HG03175 (cell line): Measurements from ENCODE around the gene CCT2.

Experiments
- ATAC-seq: cut with Tn5 transposase; IDR thresholded peaks from one replicate; pipeline ENCODE4 v1.9.1; 2021; ENCODE audit warnings: mild to moderate bottlenecking, moderate library complexity; ENCODE audit not compliant: unreplicated experiment

The CCT2 gene

DNA sequence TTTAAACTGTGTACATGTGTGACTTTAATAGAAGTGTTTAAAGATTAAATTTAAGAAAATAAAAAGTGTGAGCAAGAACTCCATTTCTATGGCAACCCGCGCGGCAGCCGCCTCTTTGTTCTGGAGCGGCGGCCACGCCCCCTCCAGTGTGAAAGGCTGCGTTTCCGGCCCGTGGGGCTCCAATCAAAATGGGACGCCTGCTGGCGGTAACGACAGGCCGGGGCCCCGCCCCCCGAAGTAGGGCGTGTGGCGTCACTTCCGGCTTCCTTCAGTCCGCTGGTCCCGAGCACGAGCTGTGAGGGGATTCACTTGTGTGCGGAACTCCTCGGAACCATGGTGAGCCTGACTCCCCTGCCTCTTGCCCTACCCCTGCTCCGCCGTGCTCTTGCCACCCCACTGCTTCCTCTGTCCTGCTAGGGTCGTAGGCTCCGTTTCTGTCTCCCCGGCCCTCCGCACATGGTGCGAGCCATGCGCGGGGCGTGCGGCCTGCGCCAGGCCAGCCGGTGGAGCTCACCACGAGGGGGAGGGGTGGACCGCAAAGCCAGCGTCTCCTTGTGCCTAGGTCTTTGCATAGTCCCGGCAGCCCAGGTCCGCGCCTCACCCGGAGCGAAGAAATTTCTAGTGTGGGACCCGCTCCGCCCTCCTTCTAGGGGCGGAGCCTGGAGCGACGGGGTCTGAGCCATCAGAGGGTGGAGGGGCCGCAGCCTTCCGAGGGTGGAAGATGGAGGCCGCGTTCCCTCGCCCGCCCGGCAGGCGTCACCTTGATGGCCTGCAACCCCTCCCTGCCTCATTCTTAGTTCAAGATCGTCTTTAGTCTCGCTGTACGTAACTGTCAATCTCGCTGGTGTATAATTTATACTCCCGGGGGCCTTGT is at the start of gene CCT2:
Gene CCT2 (plus strand): TSS at position 271 of the 874 bp plus-strand sequence. CDS start 63 bp downstream, at position 334.
- ATAC-seq = peak; percentile 98

- no peak for ATAC-seq
Measured at GRCh38 chr12:69540987-69541386, 44.3 kb upstream of the CCT2 start.

GRCh38 chr12:69544087-69544486 is 41.2 kb upstream of the CCT2 start:
- no peak for ATAC-seq

DNA sequence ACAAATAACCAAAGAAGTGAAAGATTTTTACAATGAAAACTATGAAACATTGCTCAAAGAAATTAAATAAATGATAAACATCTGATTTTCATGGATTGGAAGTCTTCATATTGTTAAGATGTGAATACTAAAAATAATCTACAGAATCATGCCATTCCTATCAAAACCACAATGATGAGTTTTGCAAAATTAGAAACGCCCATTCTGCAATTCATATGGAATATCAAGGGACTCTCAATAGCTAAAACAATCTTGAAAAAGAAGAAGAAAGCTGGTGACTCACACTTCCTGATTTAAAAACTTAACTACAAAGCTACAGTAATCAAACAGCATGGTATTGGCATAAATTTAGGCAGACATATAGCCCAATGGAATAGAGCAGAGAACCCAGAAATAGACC is 40.2 kb upstream of the CCT2 start:
- ATAC-seq = no peak

GRCh38 chr12:69546693-69547438 is 38.4 kb upstream of the CCT2 start:
- peak; percentile 84 for ATAC-seq

- ATAC-seq = no peak
Measured at GRCh38 chr12:69548687-69549086, 36.6 kb upstream of the CCT2 start.

DNA sequence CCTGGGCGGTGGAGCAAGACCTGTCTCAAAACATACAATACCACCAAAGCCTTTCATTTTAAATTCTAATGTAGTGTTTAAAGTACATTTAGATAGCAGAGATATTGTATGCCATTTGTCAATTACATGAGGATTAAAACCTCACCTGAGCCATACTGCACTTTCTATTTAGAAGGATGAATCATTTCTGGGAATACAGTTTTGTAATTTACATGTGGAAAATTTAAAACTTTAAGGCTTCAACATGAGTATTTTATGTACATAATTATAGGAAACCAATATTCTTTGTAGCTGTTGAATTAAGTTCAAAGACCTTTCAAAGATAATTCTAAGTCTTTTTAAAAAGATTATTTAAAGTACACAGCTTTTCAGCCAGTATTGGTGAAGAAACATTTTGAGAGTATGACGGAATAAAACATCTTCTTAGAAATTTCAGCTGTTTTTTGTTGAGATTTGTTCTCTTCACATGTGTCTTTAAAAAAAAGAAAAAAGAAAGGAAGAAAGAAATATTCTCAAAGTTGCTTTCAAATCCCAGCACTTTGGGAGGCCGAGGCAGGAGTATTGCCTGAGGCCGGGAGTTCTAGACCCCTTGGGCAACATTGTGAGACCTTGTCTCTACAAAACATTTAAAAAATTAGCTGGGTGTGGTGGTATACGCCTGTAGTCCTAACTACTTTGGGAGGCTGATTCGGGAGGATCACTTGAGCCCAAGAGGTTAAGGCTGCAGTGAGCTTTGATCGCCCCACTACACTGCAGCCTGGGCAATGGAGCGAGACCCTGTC is 34.5 kb upstream of the CCT2 start:
- ATAC-seq = no peak

DNA sequence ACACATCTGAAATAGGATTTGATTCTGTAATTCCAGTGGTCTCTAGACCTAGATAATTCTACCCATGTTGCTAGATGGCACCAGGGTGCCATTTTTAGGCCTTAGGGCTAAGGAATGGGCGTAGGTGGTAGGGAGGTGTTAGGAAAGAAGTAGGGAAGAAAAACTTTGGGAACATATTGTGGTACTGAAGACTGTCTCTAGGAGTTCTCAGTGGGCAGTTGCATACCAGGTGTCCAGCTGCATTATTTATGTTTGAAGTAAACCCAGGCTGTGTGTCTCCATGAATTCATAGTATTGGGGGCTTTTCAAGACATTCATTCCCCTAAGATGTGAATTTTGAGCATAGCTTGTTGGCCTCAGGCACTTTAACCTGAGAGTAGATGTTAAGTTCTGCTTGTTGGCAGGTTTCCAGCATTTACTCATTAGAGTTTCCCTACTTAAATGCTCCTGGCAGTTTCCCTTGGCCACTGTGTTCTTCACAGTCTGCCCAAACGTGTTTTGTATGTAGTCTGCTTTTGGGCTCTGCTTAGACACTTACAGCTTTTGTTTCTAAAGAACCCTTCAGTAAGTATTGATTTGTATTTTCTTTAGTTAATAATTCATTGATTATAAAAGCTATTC is 31.5 kb upstream of the CCT2 start:
- no peak for ATAC-seq

DNA sequence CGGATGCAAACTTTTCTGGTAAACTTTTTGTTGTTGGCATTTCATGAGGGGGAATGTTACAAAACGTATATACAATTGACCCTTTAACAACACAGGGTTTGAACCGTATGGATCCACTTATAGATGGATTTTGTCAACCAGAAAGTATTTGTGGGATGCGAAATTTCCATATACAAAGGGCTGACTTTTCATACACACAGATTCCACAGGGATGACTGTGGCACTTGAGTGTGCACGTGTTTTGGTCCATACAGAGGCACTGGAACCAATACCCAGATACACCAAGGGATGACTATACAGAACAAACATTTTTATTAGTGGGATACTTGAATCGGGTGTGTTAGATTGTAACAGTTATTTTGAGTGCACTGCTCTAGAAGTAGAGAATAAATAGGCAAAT is 29.8 kb upstream of the CCT2 start:
- no peak for ATAC-seq

DNA sequence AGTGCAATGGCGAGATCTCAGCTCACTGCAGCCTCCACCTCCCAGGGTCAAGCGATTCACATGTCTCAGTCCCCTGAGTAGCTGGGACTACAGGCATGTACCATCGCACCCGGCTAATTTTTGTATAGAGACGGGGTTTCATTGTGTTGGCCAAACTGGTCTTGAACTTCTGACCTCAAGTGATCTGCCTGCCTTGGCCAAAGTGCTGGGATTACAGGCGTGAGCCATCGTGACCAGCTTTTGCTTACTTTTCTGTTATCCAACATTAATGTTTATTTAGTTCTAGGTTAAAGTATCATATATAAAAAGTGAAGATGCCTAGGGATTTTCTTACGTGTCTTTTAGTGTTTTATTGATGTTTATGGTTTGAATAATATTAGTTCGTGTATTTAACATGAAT is 28.9 kb upstream of the CCT2 start:
- no peak for ATAC-seq

GRCh38 chr12:69563166-69563762 is 22.0 kb upstream of the CCT2 start:
- ATAC-seq = no peak

- ATAC-seq = no peak
Measured at GRCh38 chr12:69566603-69567002, 18.7 kb upstream of the CCT2 start.

- ATAC-seq = no peak
Measured at GRCh38 chr12:69569236-69569635, 16.0 kb upstream of the CCT2 start.

DNA sequence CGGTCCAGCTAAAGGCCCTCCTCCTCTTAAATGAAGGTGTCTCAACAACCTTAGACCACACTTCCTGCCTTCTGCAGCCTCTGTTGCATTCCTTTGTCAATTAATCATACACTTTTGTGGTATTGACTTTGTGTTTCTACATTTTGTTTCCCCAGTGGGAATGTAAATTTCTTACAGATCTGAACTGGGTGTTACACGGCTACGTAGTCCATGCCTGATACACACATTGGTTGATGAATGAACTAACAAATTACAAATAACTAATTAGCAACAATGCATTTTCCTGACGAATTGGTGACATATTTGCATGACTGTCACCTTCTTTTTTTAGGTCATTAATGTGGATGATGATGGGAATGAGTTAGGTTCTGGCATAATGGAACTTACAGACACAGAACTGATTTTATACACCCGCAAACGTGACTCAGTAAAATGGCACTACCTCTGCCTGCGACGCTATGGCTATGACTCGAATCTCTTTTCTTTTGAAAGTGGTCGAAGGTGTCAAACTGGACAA is 15.2 kb upstream of the CCT2 start:
- ATAC-seq = no peak

- peak; percentile 78 for ATAC-seq
Measured at GRCh38 chr12:69570545-69571399, 14.5 kb upstream of the CCT2 start.

- no peak for ATAC-seq
Measured at GRCh38 chr12:69575346-69575745, 9.9 kb upstream of the CCT2 start.

GRCh38 chr12:69578283-69578682 is 7.0 kb upstream of the CCT2 start:
- no peak for ATAC-seq

- no peak for ATAC-seq
Measured at GRCh38 chr12:69579029-69579428, 6.2 kb upstream of the CCT2 start.

DNA sequence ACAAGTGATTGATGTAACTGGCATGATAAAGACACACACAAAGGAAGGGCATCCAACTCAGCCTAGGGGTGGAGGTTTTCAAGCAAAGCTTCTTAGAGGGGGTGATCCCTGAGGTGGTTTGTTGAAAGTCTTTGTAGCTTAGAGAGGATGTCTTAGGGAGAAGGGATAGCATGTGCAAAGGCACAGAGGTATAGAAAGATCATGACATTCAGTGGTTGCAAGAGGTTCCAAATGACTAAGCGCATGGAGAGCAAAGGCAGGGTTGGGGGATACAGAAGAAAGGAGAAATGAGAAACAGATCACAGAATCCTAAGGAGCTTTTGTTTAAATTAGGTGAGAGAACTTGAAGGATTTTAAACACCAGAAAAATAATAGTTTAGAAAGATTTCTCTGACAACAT is 5.2 kb upstream of the CCT2 start:
- no peak for ATAC-seq
